ENCODE results near the gene KRT75.

- TF ChIP-seq ZSCAN5A (tag by site-specific recombination; IDR thresholded peaks at IDR 0.05) (no peak), ZNF274 (IDR thresholded peaks at IDR 0.05; ENCODE audit: low read length) (no peak), ZNF274 (tag by site-specific recombination; IDR thresholded peaks at IDR 0.05; ENCODE audit: borderline replicate concordance) (no peak), ZBTB7A (tag by site-specific recombination; IDR thresholded peaks at IDR 0.05; ENCODE audit: low read depth) (no peak), CTCF (tag by site-specific recombination; IDR thresholded peaks at IDR 0.05) (no peak), GLIS1 (tag by site-specific recombination; IDR thresholded peaks at IDR 0.05) (no peak), ZNF639 (tag by site-specific recombination; IDR thresholded peaks at IDR 0.05) (no peak), YY1 (tag by site-specific recombination; IDR thresholded peaks at IDR 0.05) (no peak), ZNF292 (tag by site-specific recombination; IDR thresholded peaks at IDR 0.05; ENCODE audit: borderline replicate concordance, low read depth) (no peak), ZNF549 (tag by site-specific recombination; IDR thresholded peaks at IDR 0.05) (no peak), REST (tag by site-specific recombination; IDR thresholded peaks at IDR 0.05) (no peak), KLF16 (tag by site-specific recombination; IDR thresholded peaks at IDR 0.05) (no peak), ZNF114 (tag by site-specific recombination; IDR thresholded peaks at IDR 0.05) (no peak), ZSCAN18 (tag by site-specific recombination; IDR thresholded peaks at IDR 0.05) (no peak)
Measured at GRCh38 chr12:52383331-52383730, 50.8 kb downstream of the KRT75 start.

Data from HEK293 (cell line).